GM19438 (cell line): Measurements from ENCODE around the gene TRPV4.

Source experiments
- ATAC-seq: cut with Tn5 transposase; IDR thresholded peaks from one replicate; pipeline ENCODE4 v1.9.1; 2021; ENCODE audit warnings: low read depth; ENCODE audit not compliant: unreplicated experiment

The TRPV4 gene

GRCh38 chr12:109810954-109811623, 22.1 kb downstream of the TRPV4 start:
- no peak for ATAC-seq

- ATAC-seq = no peak
Observed at GRCh38 chr12:109808876-109809646, 24.1 kb downstream of the TRPV4 start.

DNA sequence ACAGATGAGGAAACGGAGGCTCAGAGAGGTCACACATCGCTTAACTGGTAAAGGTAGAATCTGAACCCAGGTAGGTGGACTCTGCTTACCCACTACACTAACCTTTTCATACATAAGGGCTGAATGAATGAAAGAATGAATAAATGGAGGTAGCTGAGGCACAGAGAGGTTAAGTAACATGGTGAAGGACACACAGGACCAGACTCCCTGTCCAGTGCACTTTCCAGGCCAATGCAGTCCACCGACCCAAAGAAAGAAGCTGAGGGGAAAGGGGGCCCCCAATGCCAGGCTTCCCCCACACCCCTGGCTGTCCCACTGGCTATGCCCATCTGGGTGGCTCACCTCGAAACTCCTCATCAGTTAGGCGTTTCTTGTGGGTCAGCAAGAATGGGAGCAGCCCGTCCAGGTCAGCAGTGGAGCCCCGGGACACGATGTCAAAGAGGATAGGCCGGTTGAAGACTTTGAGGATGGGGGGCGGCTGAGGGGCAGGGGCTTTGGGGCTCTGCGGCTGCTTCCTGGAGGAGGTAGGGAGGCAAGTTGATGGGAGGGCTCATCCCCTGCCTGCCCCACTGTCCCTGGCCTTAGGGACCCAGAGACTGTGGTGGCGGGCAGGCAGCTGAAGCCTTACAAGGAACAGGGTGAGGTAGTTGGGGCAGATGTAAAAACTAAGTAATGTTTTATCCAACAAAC, 25.1 kb downstream of the TRPV4 start:
- ATAC-seq = no peak

DNA sequence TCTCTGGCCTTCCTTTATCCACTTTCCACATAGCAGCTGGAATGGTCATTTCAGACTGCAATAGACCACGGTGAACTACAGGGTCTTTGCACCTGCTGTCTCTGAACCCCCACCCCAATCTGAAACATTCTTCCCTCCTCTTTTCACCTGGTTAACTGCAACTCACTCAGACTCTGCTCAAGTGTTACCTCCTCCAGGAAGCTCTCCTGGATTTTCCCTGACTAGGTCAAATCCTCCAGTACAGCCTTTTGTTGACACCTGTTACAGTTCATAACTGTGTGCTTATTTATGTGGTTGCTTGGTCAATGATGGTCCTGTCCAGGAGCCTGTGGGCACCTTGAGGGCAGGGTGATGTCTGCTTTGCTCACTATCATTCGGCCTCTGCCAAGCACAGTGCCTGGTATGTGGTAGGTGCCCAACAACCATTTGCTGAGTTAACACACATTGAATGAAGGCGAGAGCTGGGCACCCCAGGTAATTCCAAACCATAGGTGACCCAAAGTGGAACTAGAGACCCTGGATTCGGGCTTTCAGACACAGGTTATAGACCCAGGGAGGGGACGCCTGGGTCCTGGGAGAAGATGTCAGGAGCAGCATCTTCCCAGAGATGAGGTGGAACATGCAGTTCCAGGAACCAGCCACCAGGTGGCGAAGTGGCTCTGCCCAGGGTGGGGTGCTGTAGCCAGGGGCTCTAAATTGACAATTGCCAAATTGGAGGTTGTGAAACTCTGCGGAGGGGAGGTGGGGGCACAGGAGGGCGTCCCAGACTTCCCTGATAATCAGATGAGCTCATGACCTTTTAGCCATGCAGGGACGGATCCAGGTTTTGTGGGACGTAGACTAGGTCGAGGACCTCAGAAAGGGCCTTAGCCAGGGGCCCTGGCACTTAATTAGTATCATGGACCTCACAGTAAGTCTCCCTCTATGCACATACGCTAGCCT, 28.1 kb downstream of the TRPV4 start:
- no peak for ATAC-seq

DNA sequence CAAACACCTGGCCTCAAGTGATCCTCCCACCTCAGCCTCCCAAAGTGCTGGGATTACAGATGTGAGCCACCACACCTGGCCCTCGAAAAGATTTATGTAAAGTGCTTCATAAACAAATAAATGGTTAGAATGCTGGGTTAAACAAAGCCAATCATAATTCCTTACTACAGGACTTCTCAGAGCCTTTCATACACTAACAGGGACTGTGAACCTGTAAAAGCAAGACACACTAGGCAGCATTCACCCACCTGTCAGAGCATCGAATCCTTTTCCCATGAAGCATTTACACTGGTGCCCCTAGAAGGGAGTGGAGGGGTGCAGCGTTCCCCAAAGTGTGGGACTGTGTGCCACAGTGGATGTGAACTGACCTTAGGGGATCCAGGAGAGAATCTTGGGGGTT, 29.5 kb downstream of the TRPV4 start:
- ATAC-seq = no peak

- no peak for ATAC-seq
Observed at GRCh38 chr12:109802828-109803227, 30.4 kb downstream of the TRPV4 start.

GRCh38 chr12:109800536-109800935, 32.7 kb downstream of the TRPV4 start:
- no peak for ATAC-seq

DNA sequence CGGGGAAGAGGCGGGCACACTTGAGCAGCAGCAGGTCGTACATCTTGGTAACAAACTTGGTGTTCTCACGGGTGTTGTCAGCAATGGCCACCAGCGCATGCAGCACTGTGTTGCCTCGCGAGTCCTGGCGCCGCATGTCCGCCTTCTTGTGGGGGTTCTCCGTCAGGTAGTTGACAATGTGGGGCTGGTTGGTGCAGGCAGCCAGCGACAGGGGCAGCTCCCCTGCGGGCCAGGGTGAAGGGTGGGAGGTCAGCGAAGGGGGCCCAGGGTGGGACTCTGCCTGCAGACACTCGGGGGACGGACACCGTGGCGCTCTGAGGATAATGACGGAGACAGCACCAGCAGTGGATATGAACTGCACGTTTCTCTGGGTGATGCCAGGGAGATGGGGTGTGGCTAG, 34.5 kb downstream of the TRPV4 start:
- ATAC-seq = no peak

GRCh38 chr12:109797905-109798669, 35.1 kb downstream of the TRPV4 start:
- ATAC-seq = no peak

DNA sequence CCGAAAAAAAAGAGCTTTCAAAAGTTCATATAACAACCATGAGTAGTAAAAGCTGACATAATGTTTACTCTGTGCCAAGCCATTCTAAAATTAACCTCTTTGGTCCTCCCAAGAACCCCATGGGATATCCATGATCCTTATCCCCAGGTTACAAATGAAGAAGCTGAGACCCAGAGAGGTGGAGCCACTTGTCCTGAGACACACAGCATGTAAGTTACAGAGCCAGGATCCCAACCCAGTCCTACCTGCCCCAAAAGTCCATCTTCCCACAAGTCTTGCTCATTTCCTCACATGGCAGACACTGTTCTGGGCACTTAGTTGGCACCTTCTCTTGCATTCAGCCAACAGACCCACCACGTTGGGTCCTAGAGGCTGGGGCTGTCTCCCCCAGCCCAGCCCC, 37.1 kb downstream of the TRPV4 start:
- no peak for ATAC-seq

GRCh38 chr12:109795023-109795422, 38.2 kb downstream of the TRPV4 start:
- ATAC-seq = no peak

DNA sequence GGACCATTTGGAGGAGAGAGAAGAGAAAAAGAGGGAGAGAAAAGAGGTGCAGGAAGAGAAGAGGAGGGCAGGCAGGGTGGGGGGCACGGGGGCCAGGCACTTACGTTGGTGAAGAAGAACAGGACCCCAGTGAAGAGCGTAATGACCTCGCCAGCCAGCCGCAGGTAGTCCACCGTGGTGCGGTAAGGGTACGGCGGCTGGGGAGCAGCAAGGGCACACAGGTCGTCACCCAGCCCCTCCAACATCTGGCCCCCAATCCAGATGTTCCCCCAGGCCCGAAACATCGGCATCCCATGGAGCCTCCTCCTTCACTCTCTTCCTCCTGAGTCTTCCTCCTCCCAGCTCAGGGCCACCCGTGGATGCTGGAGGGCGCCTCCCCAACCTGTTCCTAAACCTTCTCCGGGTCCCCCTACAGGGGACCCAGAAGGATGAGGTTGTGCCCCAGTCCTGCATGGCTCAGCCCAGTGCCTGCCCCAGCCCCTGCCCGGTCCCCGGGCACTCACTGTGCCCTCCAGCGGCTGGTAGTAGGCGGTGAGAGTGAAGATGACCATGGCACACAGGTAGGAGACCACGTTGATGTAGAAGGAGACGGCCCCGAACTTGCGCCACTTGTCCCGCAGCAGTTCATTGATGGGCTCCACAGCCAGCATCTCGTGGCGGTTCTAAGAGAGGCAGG, 39.2 kb downstream of the TRPV4 start:
- no peak for ATAC-seq

DNA sequence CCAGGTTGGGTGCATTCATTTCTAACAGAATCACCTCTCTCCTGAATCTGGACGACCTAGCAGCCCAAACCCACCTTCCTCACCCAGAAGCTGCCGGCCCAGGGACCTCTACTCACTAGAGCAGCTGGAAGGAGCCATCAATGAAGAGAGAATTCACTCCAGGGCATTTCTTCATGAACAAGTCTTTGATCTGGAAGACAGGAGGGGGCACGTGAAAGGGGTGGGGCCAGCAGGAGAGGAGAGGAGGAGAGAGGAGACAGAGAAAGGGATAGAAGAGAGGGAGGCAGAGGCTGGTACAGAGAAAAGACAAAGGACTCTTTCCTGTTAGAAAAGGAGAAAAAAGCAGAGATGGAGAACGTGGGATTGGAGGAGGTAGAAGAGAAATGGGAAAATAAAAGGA, 39.8 kb downstream of the TRPV4 start:
- no peak for ATAC-seq

DNA sequence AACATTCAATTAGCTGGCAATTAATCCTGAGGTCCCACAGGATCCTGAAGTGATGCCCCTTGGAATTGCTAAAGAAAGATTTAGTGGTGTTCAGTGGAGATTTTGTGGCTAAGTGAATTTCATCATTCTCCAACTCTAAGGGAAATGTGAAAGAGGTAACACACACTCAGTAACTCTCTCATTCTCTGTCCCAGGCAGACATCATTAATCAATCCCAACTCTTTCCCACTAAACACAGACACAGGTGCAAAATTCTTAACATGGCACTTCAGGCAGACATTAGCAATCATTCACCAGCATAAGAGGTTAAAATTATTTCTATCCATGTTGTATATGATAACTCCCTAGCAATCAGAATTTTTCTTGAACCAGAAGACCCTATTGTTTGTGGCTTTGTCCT, 40.2 kb downstream of the TRPV4 start:
- ATAC-seq = no peak

DNA sequence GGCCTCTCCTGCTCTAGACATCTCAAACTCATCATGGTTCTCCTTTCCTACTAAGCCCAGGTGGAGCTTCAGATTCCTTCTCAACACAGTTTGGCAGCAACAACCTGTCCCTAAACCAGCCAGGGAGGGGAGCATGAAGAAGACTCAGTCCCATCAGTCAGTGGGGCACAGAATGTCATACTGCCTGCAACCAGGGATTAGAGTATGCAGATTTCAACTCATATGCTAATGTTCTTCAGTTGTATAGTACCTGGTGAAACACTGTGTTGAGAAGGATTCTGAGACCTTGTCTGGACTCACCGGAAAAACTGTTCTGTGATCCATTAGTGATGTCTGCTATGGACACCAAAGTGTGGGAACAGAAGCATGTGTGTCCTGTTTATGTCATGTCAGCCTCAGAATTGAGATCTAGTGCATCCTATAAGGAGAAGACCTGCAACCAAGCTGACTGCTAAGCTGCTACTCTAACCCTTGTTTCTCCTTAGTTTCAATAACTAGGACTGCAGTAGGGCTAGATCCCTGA, 43.6 kb downstream of the TRPV4 start:
- no peak for ATAC-seq

GRCh38 chr12:109786799-109787198, 46.4 kb downstream of the TRPV4 start:
- no peak for ATAC-seq

GRCh38 chr12:109785854-109786253, 47.3 kb downstream of the TRPV4 start:
- no peak for ATAC-seq

- ATAC-seq = no peak
Observed at GRCh38 chr12:109783965-109784244, 49.3 kb downstream of the TRPV4 start.
